GM06990 (cell line): ENCODE results near the gene DNAI2.

Source experiments
- DNase-seq: peaks from one replicate; pipeline ENCODE4 v3.0.0-alpha.2; 2011; ENCODE audit not compliant: insufficient read length; ENCODE audit errors: extremely low read depth
- H3K27me3 ChIP-seq: replicated peaks from 2 replicates; pipeline ENCODE4 v1.6.0; 2011; ENCODE audit warnings: low read length; ENCODE audit not compliant: control insufficient read depth, insufficient read depth
- H3K36me3 ChIP-seq: 2 replicates; pipeline ENCODE4 v1.5.1; 2011; ENCODE audit warnings: low read length; ENCODE audit not compliant: control insufficient read depth, insufficient read depth
- H3K4me3 ChIP-seq: replicated peaks from 2 replicates; pipeline ENCODE4 v1.5.1; 2011; ENCODE audit warnings: low read depth, mild to moderate bottlenecking, control low read depth, low read length
- CTCF ChIP-seq: IDR thresholded peaks from 2 replicates; pipeline ENCODE4 v1.5.1; 2011; ENCODE audit warnings: low read length, control low read depth, mild to moderate bottlenecking, inconsistent platforms; ENCODE audit not compliant: insufficient read depth, poor library complexity, severe bottlenecking

DNAI2 gene

GRCh38 chr17:74287031-74287602 is 13.1 kb downstream of the DNAI2 start:
- no peaks in the 10 kb centered on the region for H3K27me3 ChIP-seq
- no peak overlapping the region for H3K4me3 ChIP-seq
- no peaks in the 10 kb centered on the region for H3K36me3 ChIP-seq
- no peak for TF ChIP-seq CTCF
- no peak for DNase-seq

- DNase-seq = no peak
- no peak for TF ChIP-seq CTCF
- no peaks in the 10 kb centered on the region for H3K27me3 ChIP-seq
These were observed 14.8 kb downstream of the DNAI2 start for GRCh38 chr17:74288785-74289184.

GRCh38 chr17:74289688-74290087 is 15.7 kb downstream of the DNAI2 start:
- no peaks in the 10 kb centered on the region for H3K27me3 ChIP-seq
- no peaks in the 10 kb centered on the region for H3K36me3 ChIP-seq
- no peak for TF ChIP-seq CTCF
- peak; percentile 41 for DNase-seq
- H3K4me3 ChIP-seq = no peak overlapping the region

More at GRCh38 chr17:74288785-74289184, 14.8 kb downstream of the DNAI2 start:
- H3K4me3 ChIP-seq = no peak overlapping the region
- H3K36me3 ChIP-seq = no peaks in the 10 kb centered on the region

- TF ChIP-seq CTCF = no peak
- no peaks in the 10 kb centered on the region for H3K36me3 ChIP-seq
- no peak overlapping the region for H3K4me3 ChIP-seq
- no peaks in the 10 kb centered on the region for H3K27me3 ChIP-seq
- DNase-seq = no peak
These were observed 16.3 kb downstream of the DNAI2 start for GRCh38 chr17:74290340-74290739.

GRCh38 chr17:74292495-74292894 is 18.5 kb downstream of the DNAI2 start:
- H3K4me3 ChIP-seq = no peak overlapping the region
- DNase-seq = no peak
- TF ChIP-seq CTCF = no peak
- no peaks in the 10 kb centered on the region for H3K27me3 ChIP-seq
- no peaks in the 10 kb centered on the region for H3K36me3 ChIP-seq
